Astrocyte (in vitro differentiated cells and primary cell): ENCODE results near the gene ATG12. TPM values are rescaled to one million over a fixed set of nuclear protein-coding genes. Genes with fewer than 3 reads are reported as not detected.

Source experiments
- DNase-seq: peaks from one replicate; pipeline ENCODE4 v3.0.0-alpha.2; 2010; ENCODE audit warnings: low read depth
- FAIRE-seq: peaks from 2 replicates; lab custom pipeline; 2011; peaks lifted over from hg19 to GRCh38; lab: Jason Lieb, UNC
- H2AFZ ChIP-seq: 2 replicates; pipeline ENCODE4 v1.6.0; 2012; ENCODE audit warnings: low read depth, low read length, inconsistent platforms
- H3K27ac ChIP-seq: 2 replicates; pipeline ENCODE4 v1.5.1; 2011; ENCODE audit warnings: low read depth, low read length, inconsistent platforms
- H3K27me3 ChIP-seq: 2 replicates; pipeline ENCODE4 v1.6.0; 2011; ENCODE audit warnings: low read length, inconsistent platforms; ENCODE audit not compliant: insufficient read depth
- H3K36me3 ChIP-seq: 2 replicates; pipeline ENCODE4 v1.5.1; 2011; ENCODE audit warnings: low read length, inconsistent platforms; ENCODE audit not compliant: insufficient read depth
- H3K4me1 ChIP-seq: 2 replicates; pipeline ENCODE4 v1.5.1; 2011; ENCODE audit warnings: low read length, inconsistent platforms; ENCODE audit not compliant: insufficient read depth
- H3K4me2 ChIP-seq: 2 replicates; pipeline ENCODE4 v1.6.0; 2012; ENCODE audit warnings: low read length, inconsistent platforms
- H3K4me3 ChIP-seq: 2 replicates; pipeline ENCODE4 v1.5.1; 2011; ENCODE audit warnings: low read depth, mild to moderate bottlenecking, low read length, inconsistent platforms; ENCODE audit not compliant: insufficient read depth
- H3K79me2 ChIP-seq: 2 replicates; pipeline ENCODE4 v1.6.0; 2012; ENCODE audit warnings: mild to moderate bottlenecking, low read length, inconsistent platforms; ENCODE audit not compliant: insufficient read depth
- H3K9ac ChIP-seq: 2 replicates; pipeline ENCODE4 v1.6.0; 2012; ENCODE audit warnings: mild to moderate bottlenecking, low read length, inconsistent platforms
- H3K9me3 ChIP-seq: 2 replicates; pipeline ENCODE4 v1.5.1; 2012; ENCODE audit warnings: low read depth, mild to moderate bottlenecking, low read length, inconsistent platforms; ENCODE audit not compliant: insufficient read depth
- H4K20me1 ChIP-seq: 2 replicates; pipeline ENCODE4 v1.6.0; 2012; ENCODE audit warnings: low read length, inconsistent platforms; ENCODE audit not compliant: insufficient read depth
- H3K27ac Mint-ChIP-seq: one replicate; pipeline ENCODE4 v1.8.0; 2021; ENCODE audit warnings: mild to moderate bottlenecking, mixed read lengths; ENCODE audit not compliant: unreplicated experiment
- H3K27me3 Mint-ChIP-seq: one replicate; pipeline ENCODE4 v1.8.0; 2021; ENCODE audit warnings: low read depth, mixed read lengths; ENCODE audit not compliant: unreplicated experiment
- H3K36me3 Mint-ChIP-seq: one replicate; pipeline ENCODE4 v1.8.0; 2021; ENCODE audit warnings: low read depth, mixed read lengths; ENCODE audit not compliant: unreplicated experiment
- H3K4me1 Mint-ChIP-seq: one replicate; pipeline ENCODE4 v1.8.0; 2021; ENCODE audit warnings: low read depth, mixed read lengths; ENCODE audit not compliant: unreplicated experiment
- H3K4me3 Mint-ChIP-seq: one replicate; pipeline ENCODE4 v1.8.0; 2021; ENCODE audit warnings: mild to moderate bottlenecking, moderate library complexity, mixed read lengths; ENCODE audit not compliant: unreplicated experiment
- H3K9me3 Mint-ChIP-seq: one replicate; pipeline ENCODE4 v1.8.0; 2021; ENCODE audit warnings: mild to moderate bottlenecking, mixed read lengths; ENCODE audit not compliant: unreplicated experiment
- CTCF ChIP-seq: IDR thresholded peaks from 2 replicates; pipeline ENCODE4 v1.5.1; 2011; ENCODE audit warnings: low read depth, mild to moderate bottlenecking, inconsistent platforms, low read length, moderate library complexity; ENCODE audit not compliant: insufficient read depth
- EZH2 ChIP-seq: IDR thresholded peaks from 2 replicates; pipeline ENCODE4 v1.6.1; 2012; ENCODE audit warnings: mild to moderate bottlenecking, low read length, inconsistent platforms; ENCODE audit not compliant: insufficient read depth
- total RNA-seq: library from RNA; stranded (reverse); gene quantifications from 2 replicates; pipeline ENCODE4 v1.2.1, GENCODE V29; 2021

ATG12 gene
- total RNA-seq, 1 donor from 2014 or later: 66.3 TPM

GRCh38 chr5:115815006-115815692, 26.2 kb downstream of the ATG12 start:
- no peaks in the 10 kb centered on the region for H3K4me1 Mint-ChIP-seq
- peak overlapping the region; percentile 20 for H3K27ac Mint-ChIP-seq
- peak overlapping the region; percentile 79 for H3K9ac ChIP-seq
- TF ChIP-seq EZH2 (no peak), CTCF (no peak)
- no peak overlapping the region for H3K27ac ChIP-seq
- FAIRE-seq: no peak
- H3K4me3 Mint-ChIP-seq: peak overlapping the region; percentile 80
- peak overlapping the region; percentile 83 for H3K4me3 ChIP-seq
- no peaks in the 10 kb centered on the region for H4K20me1 ChIP-seq
- H3K4me1 ChIP-seq: peaks cover 10% of the 10 kb centered on the region
- H3K79me2 ChIP-seq: no peaks in the 10 kb centered on the region
- peak overlapping the region; percentile 95 for H2AFZ ChIP-seq
- no peaks in the 10 kb centered on the region for H3K36me3 ChIP-seq
- peaks cover 15% of the 10 kb centered on the region for H3K27me3 Mint-ChIP-seq
- DNase-seq: peak; percentile 51
- H3K4me2 ChIP-seq: peak overlapping the region; percentile 98
- H3K36me3 Mint-ChIP-seq: no peaks in the 10 kb centered on the region
- peaks cover 17% of the 10 kb centered on the region for H3K27me3 ChIP-seq
- H3K9me3 ChIP-seq: no peaks in the 10 kb centered on the region
- no peaks in the 10 kb centered on the region for H3K9me3 Mint-ChIP-seq

- Histone ChIP-seq H3K79me2 (no peaks in the 10 kb centered on the region), H3K9me3 (no peaks in the 10 kb centered on the region), H3K27me3 (peaks cover 17% of the 10 kb centered on the region), H3K36me3 (no peaks in the 10 kb centered on the region), H3K9ac (no peak overlapping the region), H3K4me3 (no peak overlapping the region), H3K4me1 (peaks cover 10% of the 10 kb centered on the region), H4K20me1 (no peaks in the 10 kb centered on the region), H2AFZ (no peak overlapping the region), H3K27ac (no peak overlapping the region), H3K4me2 (peak overlapping the region; percentile 10)
- FAIRE-seq: no peak
- no peak overlapping the region for H3K27ac Mint-ChIP-seq
- no peak for DNase-seq
- no peaks in the 10 kb centered on the region for H3K4me1 Mint-ChIP-seq
- no peak overlapping the region for H3K4me3 Mint-ChIP-seq
- H3K9me3 Mint-ChIP-seq: no peaks in the 10 kb centered on the region
- TF ChIP-seq CTCF (no peak), EZH2 (no peak)
- no peaks in the 10 kb centered on the region for H3K36me3 Mint-ChIP-seq
- peaks cover 15% of the 10 kb centered on the region for H3K27me3 Mint-ChIP-seq
Measured at GRCh38 chr5:115813719-115814118, 27.6 kb downstream of the ATG12 start.

- H3K79me2 ChIP-seq: no peaks in the 10 kb centered on the region
- no peak overlapping the region for H2AFZ ChIP-seq
- H3K9ac ChIP-seq: no peak overlapping the region
- H3K4me3 ChIP-seq: no peak overlapping the region
- peaks cover 10% of the 10 kb centered on the region for H3K4me1 ChIP-seq
- H3K36me3 ChIP-seq: no peaks in the 10 kb centered on the region
- H3K9me3 Mint-ChIP-seq: no peaks in the 10 kb centered on the region
- no peak overlapping the region for H3K4me2 ChIP-seq
- peaks cover 15% of the 10 kb centered on the region for H3K27me3 Mint-ChIP-seq
- peaks cover 2% of the 10 kb centered on the region for H3K4me1 Mint-ChIP-seq
- H4K20me1 ChIP-seq: no peaks in the 10 kb centered on the region
- no peak overlapping the region for H3K27ac Mint-ChIP-seq
- peaks cover 17% of the 10 kb centered on the region for H3K27me3 ChIP-seq
- no peak overlapping the region for H3K4me3 Mint-ChIP-seq
- TF ChIP-seq CTCF (no peak), EZH2 (no peak)
- no peaks in the 10 kb centered on the region for H3K36me3 Mint-ChIP-seq
- H3K27ac ChIP-seq: no peak overlapping the region
- H3K9me3 ChIP-seq: no peaks in the 10 kb centered on the region
- DNase-seq (no peak), FAIRE-seq (no peak)
Measured at GRCh38 chr5:115812372-115812771, 29.0 kb downstream of the ATG12 start.
